Activated naive CD8-positive, alpha-beta T cell (primary cell): Measurements from ENCODE around the gene HOXB4.

Experiments used
- H3K27ac Mint-ChIP-seq: one replicate; pipeline ENCODE4 v1.8.0; 2021; ENCODE audit warnings: mixed read lengths
- H3K27me3 Mint-ChIP-seq: one replicate; pipeline ENCODE4 v1.8.0; 2021; ENCODE audit warnings: mixed read lengths
- H3K36me3 Mint-ChIP-seq: one replicate; pipeline ENCODE4 v1.8.0; 2021; ENCODE audit warnings: mixed read lengths
- H3K4me1 Mint-ChIP-seq: one replicate; pipeline ENCODE4 v1.8.0; 2021; ENCODE audit warnings: low read depth, mixed read lengths
- H3K4me3 Mint-ChIP-seq: one replicate; pipeline ENCODE4 v1.8.0; 2021; ENCODE audit warnings: mild to moderate bottlenecking, mixed read lengths
- H3K9me3 Mint-ChIP-seq: one replicate; pipeline ENCODE4 v1.8.0; 2021; ENCODE audit warnings: low read depth, mixed read lengths

Gene HOXB4

GRCh38 chr17:48609033-48609432 is 30.9 kb upstream of the HOXB4 start:
- Mint-ChIP-seq H3K9me3 (no peaks in the 10 kb centered on the region), H3K27ac (no peak overlapping the region)

GRCh38 chr17:48608494-48608834 is 30.3 kb upstream of the HOXB4 start:
- Mint-ChIP-seq H3K27me3 (peaks cover 35% of the 10 kb centered on the region), H3K9me3 (no peaks in the 10 kb centered on the region), H3K36me3 (no peaks in the 10 kb centered on the region), H3K4me1 (peaks cover 19% of the 10 kb centered on the region), H3K27ac (no peak overlapping the region), H3K4me3 (no peak overlapping the region)

More at GRCh38 chr17:48609033-48609432, 30.9 kb upstream of the HOXB4 start:
- H3K4me1 Mint-ChIP-seq: peaks cover 24% of the 10 kb centered on the region
- peak overlapping the region; percentile 60 for H3K4me3 Mint-ChIP-seq
- H3K27me3 Mint-ChIP-seq: peaks cover 38% of the 10 kb centered on the region
- H3K36me3 Mint-ChIP-seq: no peaks in the 10 kb centered on the region

GRCh38 chr17:48606892-48607614 is 28.9 kb upstream of the HOXB4 start:
- H3K4me3 Mint-ChIP-seq: no peak overlapping the region
- no peaks in the 10 kb centered on the region for H3K9me3 Mint-ChIP-seq
- H3K36me3 Mint-ChIP-seq: no peaks in the 10 kb centered on the region
- no peak overlapping the region for H3K27ac Mint-ChIP-seq
- H3K27me3 Mint-ChIP-seq: peaks cover 40% of the 10 kb centered on the region
- peaks cover 10% of the 10 kb centered on the region for H3K4me1 Mint-ChIP-seq

GRCh38 chr17:48605991-48606891 is 28.1 kb upstream of the HOXB4 start:
- no peaks in the 10 kb centered on the region for H3K36me3 Mint-ChIP-seq
- peaks cover 5% of the 10 kb centered on the region for H3K4me1 Mint-ChIP-seq
- no peaks in the 10 kb centered on the region for H3K9me3 Mint-ChIP-seq
- no peak overlapping the region for H3K27ac Mint-ChIP-seq
- no peak overlapping the region for H3K4me3 Mint-ChIP-seq
- peaks cover 37% of the 10 kb centered on the region for H3K27me3 Mint-ChIP-seq

- Mint-ChIP-seq H3K9me3 (no peaks in the 10 kb centered on the region), H3K4me1 (no peaks in the 10 kb centered on the region), H3K4me3 (no peak overlapping the region)
Observed at GRCh38 chr17:48605409-48605919, 27.3 kb upstream of the HOXB4 start.

GRCh38 chr17:48604770-48605329 is 26.7 kb upstream of the HOXB4 start, which contains the start of gene HOXB6:
TSS of gene HOXB6 (minus strand) at chr17:48604986. CDS start at chr17:48598150, 6,836 bp downstream.
- Mint-ChIP-seq H3K27ac (no peak within 1 kb of the TSS), H3K4me3 (no peak within 1 kb of the TSS), H3K9me3 (no peaks in the 10 kb centered on the region), H3K36me3 (no peaks in the 10 kb centered on the region), H3K4me1 (no peaks in the 10 kb centered on the region), H3K27me3 (peaks cover 44% of the 10 kb centered on the region)

More at GRCh38 chr17:48605409-48605919, 27.3 kb upstream of the HOXB4 start:
- Mint-ChIP-seq H3K27ac (no peak overlapping the region), H3K36me3 (no peaks in the 10 kb centered on the region), H3K27me3 (peaks cover 38% of the 10 kb centered on the region)

- no peaks in the 10 kb centered on the region for H3K9me3 Mint-ChIP-seq
- peaks cover 49% of the 10 kb centered on the region for H3K27me3 Mint-ChIP-seq
- no peaks in the 10 kb centered on the region for H3K36me3 Mint-ChIP-seq
- no peak overlapping the region for H3K4me3 Mint-ChIP-seq
- no peaks in the 10 kb centered on the region for H3K4me1 Mint-ChIP-seq
- no peak overlapping the region for H3K27ac Mint-ChIP-seq
Observed at GRCh38 chr17:48603959-48604769, 26.0 kb upstream of the HOXB4 start.

- peaks cover 19% of the 10 kb centered on the region for H3K4me1 Mint-ChIP-seq
- no peaks in the 10 kb centered on the region for H3K9me3 Mint-ChIP-seq
- H3K36me3 Mint-ChIP-seq: no peaks in the 10 kb centered on the region
- peaks cover 56% of the 10 kb centered on the region for H3K27me3 Mint-ChIP-seq
- no peak overlapping the region for H3K27ac Mint-ChIP-seq
- H3K4me3 Mint-ChIP-seq: no peak overlapping the region
Observed at GRCh38 chr17:48601539-48602425, 23.6 kb upstream of the HOXB4 start.

GRCh38 chr17:48601207-48601538 is 23.0 kb upstream of the HOXB4 start:
- Mint-ChIP-seq H3K9me3 (no peaks in the 10 kb centered on the region), H3K27me3 (peaks cover 58% of the 10 kb centered on the region), H3K27ac (no peak overlapping the region), H3K4me3 (no peak overlapping the region), H3K4me1 (peaks cover 26% of the 10 kb centered on the region), H3K36me3 (no peaks in the 10 kb centered on the region)

- peaks cover 26% of the 10 kb centered on the region for H3K4me1 Mint-ChIP-seq
Observed at GRCh38 chr17:48600244-48601098, 22.3 kb upstream of the HOXB4 start.

GRCh38 chr17:48599354-48599753 is 21.2 kb upstream of the HOXB4 start:
- Mint-ChIP-seq H3K4me1 (peaks cover 26% of the 10 kb centered on the region), H3K4me3 (no peak overlapping the region), H3K27me3 (peaks cover 57% of the 10 kb centered on the region), H3K9me3 (no peaks in the 10 kb centered on the region), H3K27ac (no peak overlapping the region), H3K36me3 (no peaks in the 10 kb centered on the region)

More at GRCh38 chr17:48600244-48601098, 22.3 kb upstream of the HOXB4 start:
- H3K27me3 Mint-ChIP-seq: peaks cover 59% of the 10 kb centered on the region
- no peak overlapping the region for H3K27ac Mint-ChIP-seq
- H3K36me3 Mint-ChIP-seq: no peaks in the 10 kb centered on the region
- H3K9me3 Mint-ChIP-seq: no peaks in the 10 kb centered on the region
- no peak overlapping the region for H3K4me3 Mint-ChIP-seq

GRCh38 chr17:48598736-48599135 is 20.6 kb upstream of the HOXB4 start:
- Mint-ChIP-seq H3K27me3 (peaks cover 58% of the 10 kb centered on the region), H3K36me3 (no peaks in the 10 kb centered on the region), H3K9me3 (no peaks in the 10 kb centered on the region), H3K4me1 (peaks cover 30% of the 10 kb centered on the region), H3K4me3 (peak overlapping the region; percentile 88), H3K27ac (no peak overlapping the region)
